ENCODE data around the gene IL9.

IL9 gene

DNA sequence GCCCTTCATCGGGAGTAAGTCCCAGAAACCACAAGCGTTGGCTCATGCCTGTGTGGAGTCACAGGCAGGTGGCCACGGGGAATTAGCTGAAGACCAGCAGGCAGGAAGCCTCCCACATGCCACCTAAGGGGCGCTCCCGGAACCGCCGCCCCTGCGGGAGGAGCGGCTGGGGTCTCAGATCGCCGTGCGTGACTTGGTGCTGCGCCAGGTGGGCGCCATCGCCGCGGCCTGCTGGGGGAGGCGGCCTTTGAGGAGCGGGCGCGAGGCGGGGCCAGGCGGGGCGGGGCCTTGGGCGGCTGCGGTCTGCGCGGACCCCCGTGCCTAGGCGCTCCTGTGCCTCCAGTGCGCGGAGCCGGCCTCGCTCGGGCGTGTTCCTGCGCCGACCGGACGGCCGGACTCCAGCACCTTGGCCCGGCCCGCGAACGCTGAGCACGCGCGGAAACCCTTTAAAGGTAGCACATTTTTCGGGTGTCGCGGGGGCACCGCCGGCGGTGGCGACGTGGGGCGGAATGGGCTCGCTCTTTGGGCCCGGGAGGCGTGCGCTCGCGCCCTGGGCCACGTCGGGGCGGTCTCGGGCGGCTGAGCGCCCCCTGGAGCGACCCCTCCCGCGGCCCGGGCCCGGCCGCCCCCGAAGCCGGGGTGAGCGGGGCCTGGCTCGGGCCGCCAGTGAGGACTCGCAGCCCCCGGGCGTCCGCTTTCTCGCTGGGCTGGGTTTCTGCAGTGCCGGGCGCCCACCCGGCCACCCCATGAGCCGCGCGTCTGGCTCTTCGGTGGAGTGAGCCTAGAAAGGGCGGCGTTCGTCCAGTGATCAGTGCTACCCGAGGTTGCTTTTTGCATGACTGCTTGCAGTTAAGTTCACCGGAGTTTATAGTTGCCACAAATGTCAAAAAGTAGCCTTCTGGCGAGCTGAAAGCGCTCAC lies 34.6 kb upstream of the IL9 start:
- Histone ChIP-seq H3K4me3 (no peak overlapping the region), H3K36me3 (ENCODE audit: insufficient read depth, low read length) (no peaks in the 10 kb centered on the region), H3K27ac (no peak overlapping the region), H3K9ac (ENCODE audit: insufficient read length) (no peak overlapping the region), H3K9me3 (ENCODE audit: low read depth, low read length) (no peaks in the 10 kb centered on the region)
- TF ChIP-seq POLR2AphosphoS5 (IDR thresholded peaks at IDR 0.05; ENCODE audit: borderline replicate concordance, low read depth, low read length): no peak
- TF ChIP-seq FOXP2 (optimal IDR thresholded peaks at IDR 0.05; ENCODE audit: control extremely low read depth, extremely low read length, insufficient read depth): no peak
- TF ChIP-seq EZH2 (IDR thresholded peaks at IDR 0.05): no peak
- no peak for DNase-seq (ENCODE audit: low read depth, low spot score)

DNA sequence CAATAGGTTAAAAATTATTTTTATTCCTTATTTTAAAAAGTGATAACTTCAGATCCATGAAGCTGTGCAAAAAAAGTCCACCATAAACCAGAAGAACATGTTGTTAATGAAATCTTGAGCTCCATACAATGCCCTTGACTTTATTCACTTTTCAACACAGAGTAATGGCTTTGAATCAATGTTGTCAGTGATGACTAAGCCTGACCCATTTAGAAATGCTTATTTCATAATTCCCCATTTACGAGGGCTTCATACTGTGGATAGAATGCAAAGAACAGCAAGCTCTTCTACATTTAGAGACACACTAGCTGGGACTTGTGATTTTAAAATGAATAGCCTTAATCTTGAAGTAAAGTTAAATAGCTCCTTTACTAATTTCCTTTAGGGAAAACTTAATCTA lies 25.7 kb upstream of the IL9 start:
- Histone ChIP-seq H3K9me3 (ENCODE audit: low read depth, low read length) (no peaks in the 10 kb centered on the region), H3K9ac (ENCODE audit: insufficient read length) (no peak overlapping the region), H3K27ac (no peak overlapping the region), H3K4me3 (no peak overlapping the region), H3K36me3 (ENCODE audit: insufficient read depth, low read length) (no peaks in the 10 kb centered on the region)
- no peak for DNase-seq (ENCODE audit: low read depth, low spot score)
- TF ChIP-seq POLR2AphosphoS5 (IDR thresholded peaks at IDR 0.05; ENCODE audit: borderline replicate concordance, low read depth, low read length): no peak
- TF ChIP-seq FOXP2 (optimal IDR thresholded peaks at IDR 0.05; ENCODE audit: control extremely low read depth, extremely low read length, insufficient read depth): no peak
- no peak for TF ChIP-seq EZH2 (IDR thresholded peaks at IDR 0.05)

DNA sequence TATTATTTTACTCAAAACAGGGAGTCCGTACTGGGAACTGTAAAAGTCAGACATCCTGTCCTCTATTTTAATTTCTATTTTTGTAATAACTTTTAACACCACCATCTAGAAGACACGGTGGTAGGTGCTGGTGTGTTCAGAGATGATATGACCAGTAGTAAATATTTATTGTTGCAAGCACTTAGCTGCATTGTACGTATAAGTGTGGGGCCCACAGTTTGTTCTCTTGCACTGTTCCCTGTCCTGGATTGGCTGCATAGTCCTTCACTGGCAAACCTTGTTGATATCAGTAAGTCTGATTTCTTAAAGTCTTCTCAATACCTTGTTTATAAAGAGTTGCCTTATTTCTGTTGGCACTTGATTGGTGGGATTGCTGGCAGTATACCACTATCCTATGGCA lies 24.6 kb upstream of the IL9 start:
- DNase-seq (ENCODE audit: low read depth, low spot score): no peak
- no peak overlapping the region for H3K9ac ChIP-seq (ENCODE audit: insufficient read length)
- H3K4me3 ChIP-seq: no peak overlapping the region
- TF ChIP-seq FOXP2 (optimal IDR thresholded peaks at IDR 0.05; ENCODE audit: control extremely low read depth, extremely low read length, insufficient read depth) (no peak), EZH2 (IDR thresholded peaks at IDR 0.05) (no peak), POLR2AphosphoS5 (IDR thresholded peaks at IDR 0.05; ENCODE audit: borderline replicate concordance, low read depth, low read length) (no peak)
- H3K36me3 ChIP-seq (ENCODE audit: insufficient read depth, low read length): no peaks in the 10 kb centered on the region
- no peaks in the 10 kb centered on the region for H3K9me3 ChIP-seq (ENCODE audit: low read depth, low read length)
- no peak overlapping the region for H3K27ac ChIP-seq

DNA sequence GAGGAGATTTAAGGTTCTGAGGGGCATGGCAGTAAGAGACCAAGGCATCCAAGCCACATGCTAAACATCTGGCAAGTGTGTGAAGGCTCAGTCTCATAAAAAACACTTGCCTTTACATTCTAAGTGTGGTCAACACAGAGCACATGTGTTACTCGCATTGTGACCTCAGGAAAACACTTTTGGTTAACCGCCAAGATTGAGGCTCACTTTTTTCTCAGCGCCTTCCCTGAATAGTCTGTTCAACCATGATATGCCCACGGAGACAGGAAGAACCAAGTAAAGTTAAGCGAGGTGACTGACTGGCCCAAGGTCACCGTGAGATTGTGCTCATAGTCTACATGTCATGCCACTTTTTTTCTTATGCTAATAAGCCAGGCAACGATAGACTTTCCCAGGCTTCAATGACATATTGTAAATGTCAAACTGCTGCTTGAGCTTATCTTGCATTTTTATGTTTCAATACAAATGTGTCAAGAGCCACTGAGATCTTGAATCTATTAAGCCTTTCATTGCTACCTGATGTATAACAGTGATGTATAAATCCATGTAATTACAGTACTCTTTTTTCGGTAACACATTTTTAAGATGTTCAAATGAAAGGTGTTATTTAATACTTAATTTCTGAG lies 21.1 kb upstream of the IL9 start:
- H3K36me3 ChIP-seq (ENCODE audit: insufficient read depth, low read length): no peaks in the 10 kb centered on the region
- H3K27ac ChIP-seq: no peak overlapping the region
- DNase-seq (ENCODE audit: low read depth, low spot score): no peak
- no peaks in the 10 kb centered on the region for H3K9me3 ChIP-seq (ENCODE audit: low read depth, low read length)
- H3K9ac ChIP-seq (ENCODE audit: insufficient read length): no peak overlapping the region
- H3K4me3 ChIP-seq: no peak overlapping the region
- TF ChIP-seq FOXP2 (optimal IDR thresholded peaks at IDR 0.05; ENCODE audit: control extremely low read depth, extremely low read length, insufficient read depth) (no peak), POLR2AphosphoS5 (IDR thresholded peaks at IDR 0.05; ENCODE audit: borderline replicate concordance, low read depth, low read length) (no peak), EZH2 (IDR thresholded peaks at IDR 0.05) (no peak)

DNA sequence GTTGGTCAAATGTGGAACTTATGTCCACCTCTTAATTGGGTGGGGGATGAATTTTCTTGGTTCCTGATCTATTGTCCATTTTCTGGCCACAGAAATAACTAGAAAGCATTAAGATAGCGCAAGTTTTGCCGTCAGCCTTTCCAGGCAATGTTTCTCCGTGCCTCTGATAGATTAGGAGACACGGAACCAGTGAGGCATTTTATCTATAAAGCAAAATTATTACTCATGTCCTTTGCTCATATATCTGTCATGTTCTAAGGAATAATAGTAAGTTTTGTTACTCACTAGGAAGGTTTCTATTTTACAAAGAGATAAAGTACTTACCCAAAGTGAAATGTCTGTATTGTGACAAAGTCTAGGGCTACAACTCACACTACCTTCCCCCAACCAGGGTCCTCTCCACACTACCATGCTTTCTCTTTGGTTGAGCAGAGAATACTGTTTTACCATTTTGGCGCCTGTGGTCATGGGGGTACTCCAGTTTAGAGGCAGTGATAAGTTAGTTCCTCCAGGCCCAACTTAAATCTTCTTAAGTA lies 19.9 kb upstream of the IL9 start:
- TF ChIP-seq FOXP2 (optimal IDR thresholded peaks at IDR 0.05; ENCODE audit: control extremely low read depth, extremely low read length, insufficient read depth): no peak
- no peak for TF ChIP-seq POLR2AphosphoS5 (IDR thresholded peaks at IDR 0.05; ENCODE audit: borderline replicate concordance, low read depth, low read length)
- TF ChIP-seq EZH2 (IDR thresholded peaks at IDR 0.05): no peak
- H3K36me3 ChIP-seq (ENCODE audit: insufficient read depth, low read length): no peaks in the 10 kb centered on the region

DNA sequence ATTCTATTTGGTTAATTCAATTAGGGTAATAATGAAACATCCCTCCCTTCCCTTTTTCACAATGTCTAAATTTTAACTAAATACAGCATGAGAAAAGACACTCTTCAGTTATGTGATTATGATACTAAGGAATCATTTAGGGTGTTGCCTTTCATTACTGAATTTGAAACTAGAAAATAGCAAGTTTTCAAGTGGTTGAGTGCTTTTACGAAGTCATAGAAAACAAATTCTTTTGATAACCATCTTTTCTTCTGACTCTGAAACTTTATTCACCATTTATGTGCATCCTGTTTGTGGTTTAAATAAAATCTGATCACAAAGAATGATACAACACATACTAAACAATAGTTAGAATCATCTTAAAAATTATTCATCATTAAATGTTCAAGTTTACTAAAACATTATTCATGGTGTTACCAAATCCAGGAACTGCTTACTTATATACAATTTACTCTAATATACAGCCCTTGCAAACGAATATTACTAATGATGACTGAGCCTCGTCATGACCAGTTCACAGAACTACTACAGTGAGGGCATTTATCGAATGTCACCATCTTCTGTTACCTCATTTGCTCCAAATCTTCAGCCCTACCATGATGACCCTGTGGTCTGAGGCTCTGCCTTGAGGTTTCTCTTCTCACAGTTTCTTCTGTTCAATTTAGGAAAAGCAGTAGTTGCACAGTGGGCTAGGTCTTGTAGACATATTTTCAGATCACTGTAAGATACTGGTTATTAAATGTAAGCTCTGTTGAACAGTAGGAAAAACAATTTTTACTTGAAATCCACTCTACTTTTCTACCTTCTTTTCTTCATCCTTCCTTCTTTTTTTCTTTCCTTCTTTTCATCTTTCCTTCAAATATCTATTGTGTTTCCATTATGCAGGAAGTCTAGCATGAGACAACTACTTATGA lies 18.3 kb upstream of the IL9 start:
- DNase-seq (ENCODE audit: low read depth, low spot score): no peak
- H3K9me3 ChIP-seq (ENCODE audit: low read depth, low read length): no peaks in the 10 kb centered on the region

More for the DNA sequence above, 19.9 kb upstream of the IL9 start:
- Histone ChIP-seq H3K9me3 (ENCODE audit: low read depth, low read length) (no peaks in the 10 kb centered on the region), H3K4me3 (no peak overlapping the region), H3K9ac (ENCODE audit: insufficient read length) (no peak overlapping the region), H3K27ac (no peak overlapping the region)
- DNase-seq (ENCODE audit: low read depth, low spot score): no peak

DNA sequence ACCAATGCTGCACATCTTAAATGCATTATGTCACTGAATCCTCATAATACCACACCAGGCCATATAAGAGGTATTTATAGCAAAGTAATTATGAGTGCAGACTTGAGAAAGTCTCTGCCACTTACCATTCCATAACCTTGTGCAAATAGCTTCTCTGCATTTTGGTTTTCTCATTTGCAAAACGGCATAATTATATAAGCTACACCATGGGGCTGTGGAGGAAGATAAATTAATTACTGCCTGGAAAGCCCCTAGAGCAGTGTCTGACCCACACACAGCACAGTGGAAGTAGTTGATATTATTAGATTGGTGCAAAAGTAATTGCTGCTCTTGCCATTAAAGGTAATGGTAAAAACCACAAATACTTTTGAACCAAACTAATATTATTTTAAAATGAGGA lies 9.5 kb upstream of the IL9 start:
- H3K36me3 ChIP-seq (ENCODE audit: insufficient read depth, low read length): no peaks in the 10 kb centered on the region
- no peak overlapping the region for H3K4me3 ChIP-seq
- DNase-seq (ENCODE audit: low read depth, low spot score): no peak
- H3K9me3 ChIP-seq (ENCODE audit: low read depth, low read length): no peaks in the 10 kb centered on the region
- H3K9ac ChIP-seq (ENCODE audit: insufficient read length): no peak overlapping the region
- TF ChIP-seq POLR2AphosphoS5 (IDR thresholded peaks at IDR 0.05; ENCODE audit: borderline replicate concordance, low read depth, low read length): no peak
- TF ChIP-seq EZH2 (IDR thresholded peaks at IDR 0.05): no peak
- TF ChIP-seq FOXP2 (optimal IDR thresholded peaks at IDR 0.05; ENCODE audit: control extremely low read depth, extremely low read length, insufficient read depth): no peak
- H3K27ac ChIP-seq: no peak overlapping the region

More for the DNA sequence above, 18.3 kb upstream of the IL9 start:
- H3K4me3 ChIP-seq: no peak overlapping the region
- TF ChIP-seq POLR2AphosphoS5 (IDR thresholded peaks at IDR 0.05; ENCODE audit: borderline replicate concordance, low read depth, low read length) (no peak), EZH2 (IDR thresholded peaks at IDR 0.05) (no peak), FOXP2 (optimal IDR thresholded peaks at IDR 0.05; ENCODE audit: control extremely low read depth, extremely low read length, insufficient read depth) (no peak)
- H3K36me3 ChIP-seq (ENCODE audit: insufficient read depth, low read length): no peaks in the 10 kb centered on the region
- H3K27ac ChIP-seq: no peak overlapping the region
- H3K9ac ChIP-seq (ENCODE audit: insufficient read length): no peak overlapping the region
